H9 (cell line): ENCODE data around the gene TNRC18. TPM values are rescaled to one million over a fixed set of nuclear protein-coding genes. Genes with fewer than 3 reads are reported as not detected.

Experiments used
- DNase-seq: peaks from one replicate; pipeline ENCODE4 v3.0.0-alpha.2; 2017
- H2AFZ ChIP-seq: one replicate; pipeline ENCODE4 v1.6.1; 2013; ENCODE audit warnings: mild to moderate bottlenecking, low read length, control low read depth, moderate library complexity
- H2AK5ac ChIP-seq: 2 replicates; pipeline ENCODE4 v1.6.1; 2013; ENCODE audit warnings: low read length, control low read depth, mixed read lengths; ENCODE audit not compliant: insufficient read length
- H2BK120ac ChIP-seq: one replicate; pipeline ENCODE4 v1.6.1; 2013; ENCODE audit warnings: low read depth, mild to moderate bottlenecking, low read length, control low read depth, inconsistent platforms; ENCODE audit not compliant: poor library complexity, severe bottlenecking
- H2BK12ac ChIP-seq: 2 replicates; pipeline ENCODE4 v1.6.1; 2013; ENCODE audit warnings: low read length, control low read depth, mixed read lengths, low read depth; ENCODE audit not compliant: insufficient read length
- H2BK15ac ChIP-seq: 2 replicates; pipeline ENCODE4 v1.6.1; 2013; ENCODE audit warnings: low read depth, low read length, control low read depth
- H2BK20ac ChIP-seq: one replicate; pipeline ENCODE4 v1.6.1; 2013; ENCODE audit warnings: low read depth, mild to moderate bottlenecking, low read length, control low read depth, inconsistent platforms; ENCODE audit not compliant: poor library complexity, severe bottlenecking
- H2BK5ac ChIP-seq: 2 replicates; pipeline ENCODE4 v1.6.1; 2013; ENCODE audit warnings: low read length, control low read depth, mixed read lengths; ENCODE audit not compliant: insufficient read length
- H3K14ac ChIP-seq: 2 replicates; pipeline ENCODE4 v1.6.1; 2013; ENCODE audit warnings: low read length, control low read depth; ENCODE audit not compliant: insufficient read depth
- H3K18ac ChIP-seq: 2 replicates; pipeline ENCODE4 v1.6.1; 2013; ENCODE audit warnings: low read depth, mild to moderate bottlenecking, mixed read lengths, low read length, control low read depth; ENCODE audit not compliant: insufficient read length
- H3K23ac ChIP-seq: 2 replicates; pipeline ENCODE4 v1.6.1; 2013; ENCODE audit warnings: low read length, control low read depth, mixed read lengths, low read depth; ENCODE audit not compliant: insufficient read length
- H3K23me2 ChIP-seq: 2 replicates; pipeline ENCODE4 v1.6.1; 2013; ENCODE audit warnings: low read depth, mild to moderate bottlenecking, mixed read lengths, low read length, control low read depth; ENCODE audit not compliant: insufficient read length, poor library complexity, severe bottlenecking
- H3K27ac ChIP-seq: 2 replicates; pipeline ENCODE4 v1.5.1; 2013; ENCODE audit warnings: low read length, control low read depth, mixed read lengths, low read depth; ENCODE audit not compliant: insufficient read length
- H3K27me3 ChIP-seq: 2 replicates; pipeline ENCODE4 v1.6.1; 2013; ENCODE audit warnings: low read length, control low read depth, inconsistent platforms; ENCODE audit not compliant: insufficient read depth
- H3K4ac ChIP-seq: 2 replicates; pipeline ENCODE4 v1.6.1; 2013; ENCODE audit warnings: low read depth, mild to moderate bottlenecking, control low read depth, inconsistent platforms, low read length, moderate library complexity
- H3K4me1 ChIP-seq: 2 replicates; pipeline ENCODE4 v1.6.1; 2013; ENCODE audit warnings: low read length, control low read depth, inconsistent platforms; ENCODE audit not compliant: insufficient read depth
- H3K4me2 ChIP-seq: 2 replicates; pipeline ENCODE4 v1.6.1; 2013; ENCODE audit warnings: low read length, control low read depth, mixed read lengths; ENCODE audit not compliant: insufficient read length, insufficient read depth
- H3K56ac ChIP-seq: 2 replicates; pipeline ENCODE4 v1.6.1; 2013; ENCODE audit warnings: low read depth, mild to moderate bottlenecking, mixed read lengths, low read length, control low read depth; ENCODE audit not compliant: insufficient read length
- H3K79me1 ChIP-seq: 2 replicates; pipeline ENCODE4 v1.6.1; 2013; ENCODE audit warnings: low read depth, mild to moderate bottlenecking, moderate library complexity, low read length, control low read depth, inconsistent platforms; ENCODE audit not compliant: insufficient read depth, poor library complexity, severe bottlenecking
- H3K79me2 ChIP-seq: 2 replicates; pipeline ENCODE4 v1.6.1; 2013; ENCODE audit warnings: low read length, control low read depth, inconsistent platforms; ENCODE audit not compliant: insufficient read depth
- H3K9ac ChIP-seq: 2 replicates; pipeline ENCODE4 v1.6.1; 2013; ENCODE audit warnings: low read length, control low read depth, mixed read lengths; ENCODE audit not compliant: insufficient read length; ENCODE audit errors: extremely low read depth
- H3K9me3 ChIP-seq: one replicate; pipeline ENCODE4 v1.6.1; 2013; ENCODE audit warnings: low read depth, low read length, inconsistent platforms; ENCODE audit not compliant: control insufficient read depth
- H3T11ph ChIP-seq: one replicate; pipeline ENCODE4 v1.6.1; 2013; ENCODE audit warnings: mild to moderate bottlenecking, low read length, control low read depth, inconsistent platforms
- H4K20me1 ChIP-seq: one replicate; pipeline ENCODE4 v1.6.1; 2013; ENCODE audit not compliant: control insufficient read depth, insufficient read length, insufficient read depth
- H4K5ac ChIP-seq: 2 replicates; pipeline ENCODE4 v1.6.1; 2013; ENCODE audit warnings: low read depth, mild to moderate bottlenecking, mixed read lengths, low read length, control low read depth; ENCODE audit not compliant: insufficient read length
- H4K8ac ChIP-seq: replicated peaks from 2 replicates; pipeline ENCODE4 v1.6.1; 2013; ENCODE audit warnings: low read length, control low read depth, mixed read lengths, low read depth; ENCODE audit not compliant: insufficient read length
- H4K91ac ChIP-seq: 2 replicates; pipeline ENCODE4 v1.6.1; 2013; ENCODE audit warnings: low read depth, mild to moderate bottlenecking, moderate library complexity, mixed read lengths, low read length, control low read depth; ENCODE audit not compliant: insufficient read length
- H3K27ac Mint-ChIP-seq, 3 experiments: 2 replicates in 2 of 3; 3 replicates in 1 of 3; pipeline ENCODE4 v1.8.0; 2020 to 2021; ENCODE audit warnings: mixed read lengths in 3 of 3, mild to moderate bottlenecking in 1 of 3, moderate library complexity in 1 of 3
- H3K27me3 Mint-ChIP-seq: 2 replicates; pipeline ENCODE4 v1.8.0; 2021; ENCODE audit warnings: low read depth, mild to moderate bottlenecking, moderate library complexity, mixed read lengths
- H3K36me3 Mint-ChIP-seq, 3 experiments: 2 replicates in 2 of 3; 3 replicates in 1 of 3; pipeline ENCODE4 v1.8.0; 2020 to 2021; ENCODE audit warnings: low read depth in 3 of 3, mixed read lengths in 3 of 3; ENCODE audit not compliant: insufficient read depth in 1 of 3
- H3K4me1 Mint-ChIP-seq, 2 experiments: 2 replicates each; pipeline ENCODE4 v1.8.0; 2020; ENCODE audit warnings: mixed read lengths in 2 of 2
- H3K4me3 Mint-ChIP-seq, 2 experiments: 2 replicates in 1 of 2; 3 replicates in 1 of 2; pipeline ENCODE4 v1.8.0; 2020 to 2021; ENCODE audit warnings: mild to moderate bottlenecking in 2 of 2, mixed read lengths in 2 of 2, moderate library complexity in 1 of 2
- H3K9me3 Mint-ChIP-seq, 2 experiments: 2 replicates in 1 of 2; 3 replicates in 1 of 2; pipeline ENCODE4 v1.8.0; 2020; ENCODE audit warnings: mild to moderate bottlenecking in 2 of 2, mixed read lengths in 2 of 2, moderate library complexity in 1 of 2
- CTCF ChIP-seq: fragments of 200-600 bp; sonication (generic); conservative IDR thresholded peaks from 3 replicates; pipeline ENCODE4 v1.8.0; 2021; ENCODE audit warnings: antibody characterized with exemption, mild to moderate bottlenecking
- WGBS: extraction: QIAGEN DNeasy Blood & Tissue Kit; methylation state at CpG from one replicate; pipeline ENCODE4 v1.1.7; 2013; ENCODE audit warnings: missing lambda C conversion rate, low lambda C conversion rate, mixed read lengths; ENCODE audit not compliant: insufficient read length; ENCODE audit errors: extremely low coverage; 5-methylcytosine and 5-hydroxymethylcytosine counted together
- total RNA-seq: library from RNA; stranded (reverse); gene quantifications from 2 replicates; pipeline ENCODE4 v1.2.1, GENCODE V29; 2021

The TNRC18 gene
- total RNA-seq, 1 experiment from 2014 or later, result 21.2 TPM

- H3K4me3 Mint-ChIP-seq, result no peak overlapping the region; a peak in 1 of 5 replicates
- Histone ChIP-seq H2BK12ac (no peak overlapping the region), H3K79me1 (no peaks in the 10 kb centered on the region), H3K18ac (no peak overlapping the region), H3K23ac (no peak overlapping the region), H3K4me2 (no peak overlapping the region), H2AFZ (no peak overlapping the region), H2BK20ac (no peak overlapping the region), H3K56ac (no peak overlapping the region), H2BK15ac (no peak overlapping the region), H3K79me2 (no peaks in the 10 kb centered on the region), H3K27me3 (peaks cover 22% of the 10 kb centered on the region; the same call in 1 of the 2 replicates), H4K8ac (no peak overlapping the region), H3T11ph (no peak overlapping the region), H3K23me2 (peaks cover 18% of the 10 kb centered on the region), H3K9me3 (no peaks in the 10 kb centered on the region), H4K20me1 (no peaks in the 10 kb centered on the region), H3K14ac (no peak overlapping the region), H3K9ac (no peak overlapping the region), H3K27ac (no peak overlapping the region), H4K91ac (no peak overlapping the region), H2BK5ac (no peak overlapping the region), H3K4me1 (no peaks in the 10 kb centered on the region), H2BK120ac (no peak overlapping the region), H4K5ac (no peak overlapping the region), H3K4ac (no peak overlapping the region), H2AK5ac (no peak overlapping the region)
- H3K9me3 Mint-ChIP-seq, result peaks cover 10 to 16% of the 10 kb centered on the region in 2 experiments
- H3K4me1 Mint-ChIP-seq, result peaks cover 15 to 20% of the 10 kb centered on the region in 2 experiments
- H3K27me3 Mint-ChIP-seq, result peaks cover 79% of the 10 kb centered on the region
- no peak for TF ChIP-seq CTCF
- WGBS, result no CpG with 5 or more reads among the region's 3 CpGs
- no peak overlapping the region for H3K27ac Mint-ChIP-seq
- no peak for DNase-seq
- H3K36me3 Mint-ChIP-seq, result peaks cover 5 to 13% (median 10%) of the 10 kb centered on the region in 3 experiments; a peak in 6 of 7 replicates
Measured at GRCh38 chr7:5432691-5433090, 9.1 kb upstream of the TNRC18 start.
